Measurements from ENCODE around the gene ACSF2. TPM values are rescaled to one million over a fixed set of nuclear protein-coding genes. Genes with fewer than 3 reads are reported as not detected.

The ACSF2 gene
- total RNA-seq, 2 experiments from 2014 or later: 33.1 to 33.4 TPM

- Mint-ChIP-seq H3K9me3 (ENCODE audit: insufficient read depth) (no peaks in the 10 kb centered on the region), H3K27ac (no peak overlapping the region), H3K4me3 (no peak overlapping the region), H3K27me3 (ENCODE audit: low read depth) (peaks cover 4% of the 10 kb centered on the region), H3K4me1 (ENCODE audit: low read depth) (no peaks in the 10 kb centered on the region), H3K36me3 (ENCODE audit: low read depth) (no peaks in the 10 kb centered on the region)
- CTCF ChIA-PET: no interaction called here
- ATAC-seq (no peak), DNase-seq (no peak)
- POLR2A ChIA-PET: no interaction called here
Observed at GRCh38 chr17:50495918-50496317, 69.9 kb downstream of the ACSF2 start.

- no peak overlapping the region for H3K4me3 Mint-ChIP-seq
- POLR2A ChIA-PET: no interaction called here
Observed at GRCh38 chr17:50498021-50498874, 72.2 kb downstream of the ACSF2 start.

GRCh38 chr17:50499270-50499669, 73.3 kb downstream of the ACSF2 start:
- ChIA-PET POLR2A (no interaction called here), CTCF (interaction anchor here (1.2 kb wide), 1 partner anchor 137 kb away, joined by 5 read pairs; no protein-coding TSS in a partner anchor)
- no peak overlapping the region for H3K27ac Mint-ChIP-seq
- peaks cover 24% of the 10 kb centered on the region for H3K4me1 Mint-ChIP-seq (ENCODE audit: low read depth)
- no peak for DNase-seq
- H3K36me3 Mint-ChIP-seq (ENCODE audit: low read depth): no peaks in the 10 kb centered on the region
- no peak for ATAC-seq
- no peak overlapping the region for H3K4me3 Mint-ChIP-seq
- no peaks in the 10 kb centered on the region for H3K9me3 Mint-ChIP-seq (ENCODE audit: insufficient read depth)
- H3K27me3 Mint-ChIP-seq (ENCODE audit: low read depth): peaks cover 2% of the 10 kb centered on the region

More at GRCh38 chr17:50498021-50498874, 72.2 kb downstream of the ACSF2 start:
- Mint-ChIP-seq H3K4me1 (ENCODE audit: low read depth) (peaks cover 13% of the 10 kb centered on the region), H3K36me3 (ENCODE audit: low read depth) (no peaks in the 10 kb centered on the region), H3K9me3 (ENCODE audit: insufficient read depth) (no peaks in the 10 kb centered on the region), H3K27me3 (ENCODE audit: low read depth) (peaks cover 4% of the 10 kb centered on the region), H3K27ac (no peak overlapping the region)
- CTCF ChIA-PET: interaction anchor here (1.2 kb wide), 1 partner anchor 136 kb away, joined by 5 read pairs; no protein-coding TSS in a partner anchor
- ATAC-seq: no peak
- DNase-seq: no peak

GRCh38 chr17:50499721-50500120, 73.7 kb downstream of the ACSF2 start:
- H3K9me3 Mint-ChIP-seq (ENCODE audit: insufficient read depth): no peaks in the 10 kb centered on the region
- no peak for DNase-seq
- peaks cover 28% of the 10 kb centered on the region for H3K4me1 Mint-ChIP-seq (ENCODE audit: low read depth)
- H3K36me3 Mint-ChIP-seq (ENCODE audit: low read depth): no peaks in the 10 kb centered on the region
- POLR2A ChIA-PET: no interaction called here
- H3K27me3 Mint-ChIP-seq (ENCODE audit: low read depth): peaks cover 2% of the 10 kb centered on the region
- no peak overlapping the region for H3K4me3 Mint-ChIP-seq
- CTCF ChIA-PET: interaction anchor here (2.1 kb wide), 1 partner anchor 20 kb away, joined by 12 read pairs; no protein-coding TSS in a partner anchor
- no peak for ATAC-seq
- H3K27ac Mint-ChIP-seq: no peak overlapping the region

- Mint-ChIP-seq H3K4me3 (no peak overlapping the region), H3K9me3 (ENCODE audit: insufficient read depth) (no peaks in the 10 kb centered on the region), H3K27ac (no peak overlapping the region), H3K27me3 (ENCODE audit: low read depth) (peaks cover 2% of the 10 kb centered on the region), H3K4me1 (ENCODE audit: low read depth) (peaks cover 41% of the 10 kb centered on the region), H3K36me3 (ENCODE audit: low read depth) (no peaks in the 10 kb centered on the region)
- CTCF ChIA-PET: interaction anchor here (1.4 to 2.8 kb wide), 4 partner anchors 9 to 22 kb away, joined by 4 to 28 read pairs (median 14); no protein-coding TSS in a partner anchor
- no peak for ATAC-seq
- DNase-seq: peak; percentile 47
- POLR2A ChIA-PET: no interaction called here
Observed at GRCh38 chr17:50501054-50501453, 75.0 kb downstream of the ACSF2 start.

- Mint-ChIP-seq H3K27me3 (ENCODE audit: low read depth) (no peaks in the 10 kb centered on the region), H3K9me3 (ENCODE audit: insufficient read depth) (no peaks in the 10 kb centered on the region), H3K27ac (peak overlapping the region; percentile 78), H3K4me1 (ENCODE audit: low read depth) (peaks cover 44% of the 10 kb centered on the region), H3K36me3 (ENCODE audit: low read depth) (no peaks in the 10 kb centered on the region), H3K4me3 (no peak overlapping the region)
- ATAC-seq (peak; percentile 20), DNase-seq (no peak)
- ChIA-PET CTCF (interaction anchor here (0.6 to 6.0 kb wide), 8 partner anchors 8 to 1302 kb away, joined by 3 to 34 read pairs (median 3); partner anchors contain the start of gene RSAD1), POLR2A (interaction anchor here (0.6 kb wide), 1 partner anchor 14 kb away, joined by 3 read pairs; no protein-coding TSS in a partner anchor)
Observed at GRCh38 chr17:50502301-50502990, 76.4 kb downstream of the ACSF2 start.

- no peak for ATAC-seq
- Mint-ChIP-seq H3K27ac (no peak overlapping the region), H3K27me3 (ENCODE audit: low read depth) (no peaks in the 10 kb centered on the region), H3K4me1 (ENCODE audit: low read depth) (peaks cover 68% of the 10 kb centered on the region), H3K36me3 (ENCODE audit: low read depth) (peaks cover 2% of the 10 kb centered on the region), H3K4me3 (no peak overlapping the region), H3K9me3 (ENCODE audit: insufficient read depth) (no peaks in the 10 kb centered on the region)
- DNase-seq: no peak
- ChIA-PET CTCF (interaction anchor here (2.7 to 6.0 kb wide), 2 partner anchors 27 to 108 kb away, joined by 9 to 34 read pairs; partner anchors contain the start of genes LRRC59 and RSAD1), POLR2A (no interaction called here)
Observed at GRCh38 chr17:50505591-50506130, 79.6 kb downstream of the ACSF2 start.

- DNase-seq (no peak), ATAC-seq (no peak)
- Mint-ChIP-seq H3K4me3 (no peak overlapping the region), H3K36me3 (ENCODE audit: low read depth) (peaks cover 2% of the 10 kb centered on the region), H3K27me3 (ENCODE audit: low read depth) (no peaks in the 10 kb centered on the region), H3K27ac (peak overlapping the region; percentile 46), H3K9me3 (ENCODE audit: insufficient read depth) (no peaks in the 10 kb centered on the region), H3K4me1 (ENCODE audit: low read depth) (peaks cover 75% of the 10 kb centered on the region)
- ChIA-PET CTCF (interaction anchor here (0.7 to 6.0 kb wide), 3 partner anchors 28 to 109 kb away, joined by 3 to 34 read pairs (median 9); partner anchors contain the start of genes LRRC59 and RSAD1), POLR2A (no interaction called here)
Observed at GRCh38 chr17:50506298-50506697, 80.3 kb downstream of the ACSF2 start.

- ATAC-seq (peak; percentile 79), DNase-seq (peak; percentile 90)
- Mint-ChIP-seq H3K36me3 (ENCODE audit: low read depth) (peaks cover 2% of the 10 kb centered on the region), H3K4me3 (peak within 1 kb of the TSS; percentile 97), H3K4me1 (ENCODE audit: low read depth) (peaks cover 74% of the 10 kb centered on the region), H3K27ac (peak within 1 kb of the TSS; percentile 98), H3K27me3 (ENCODE audit: low read depth) (no peaks in the 10 kb centered on the region), H3K9me3 (ENCODE audit: insufficient read depth) (no peaks in the 10 kb centered on the region)
- POLR2A ChIA-PET: no interaction called here
- CTCF ChIA-PET: interaction anchor here (1.0 to 6.0 kb wide), 2 partner anchors 29 to 147 kb away, joined by 3 to 34 read pairs; partner anchors contain the start of gene RSAD1
Observed at GRCh38 chr17:50507871-50508572, 82.0 kb downstream of the ACSF2 start, which contains the start of gene MYCBPAP. MYCBPAP (plus strand) TSS chr17:50508439; CDS start chr17:50508675, 236 bp downstream.

GRCh38 chr17:50508573-50509460, 82.8 kb downstream of the ACSF2 start:
- Mint-ChIP-seq H3K36me3 (ENCODE audit: low read depth) (peaks cover 2% of the 10 kb centered on the region), H3K27me3 (ENCODE audit: low read depth) (no peaks in the 10 kb centered on the region), H3K9me3 (ENCODE audit: insufficient read depth) (no peaks in the 10 kb centered on the region), H3K4me3 (peak overlapping the region; percentile 97), H3K4me1 (ENCODE audit: low read depth) (peaks cover 66% of the 10 kb centered on the region), H3K27ac (peak overlapping the region; percentile 96)
- ChIA-PET CTCF (interaction anchor here (1.5 to 3.7 kb wide), 3 partner anchors 7 to 30 kb away, joined by 4 to 17 read pairs (median 16); partner anchors contain the start of gene RSAD1), POLR2A (interaction anchor here (0.6 to 0.7 kb wide), 3 partner anchors 19 to 479 kb away, joined by 3 to 5 read pairs (median 4); no protein-coding TSS in a partner anchor)
- DNase-seq: no peak
- peak; percentile 9 for ATAC-seq
